ENCODE results near the gene ANKDD1B.

Gene ANKDD1B

GRCh38 chr5:75707911-75708509, 96.8 kb downstream of the ANKDD1B start:
- no peak for DNase-seq (ENCODE audit: low read depth)

GRCh38 chr5:75710637-75711036, 99.4 kb downstream of the ANKDD1B start:
- DNase-seq (ENCODE audit: low read depth): no peak

GRCh38 chr5:75711151-75711550, 99.9 kb downstream of the ANKDD1B start:
- no peak for DNase-seq (ENCODE audit: low read depth)

GRCh38 chr5:75712091-75712490, 100.8 kb downstream of the ANKDD1B start:
- no peak for DNase-seq (ENCODE audit: low read depth)

GRCh38 chr5:75716715-75717081, 105.4 kb downstream of the ANKDD1B start:
- no peak for DNase-seq (ENCODE audit: low read depth)

- peak; percentile 98 for DNase-seq (ENCODE audit: low read depth)
These were observed 106.0 kb downstream of the ANKDD1B start, which contains the start of gene POC5 for GRCh38 chr5:75717082-75717922. Gene POC5 (minus strand): TSS chr5:75717437. CDS start chr5:75712937, 4,500 bp downstream.

- DNase-seq (ENCODE audit: low read depth): no peak
These were observed 109.6 kb downstream of the ANKDD1B start for GRCh38 chr5:75720882-75721281.
